Gastroesophageal sphincter (tissue), 3 donors: Measurements from ENCODE around the gene EXOC4.

Source experiments
- CTCF ChIP-seq, 4 experiments: fragments of 200-600 bp in 2 of 4; fragments of 450-650 bp in 2 of 4; sonication (generic) in 1 of 4; IDR thresholded peaks; one replicate each; pipeline ENCODE4 v1.5.1; 2017 to 2019; ENCODE audit warnings: antibody characterized with exemption in 4 of 4, mild to moderate bottlenecking in 2 of 4, moderate library complexity in 2 of 4
- EP300 ChIP-seq: sonication (generic); formaldehyde crosslinking; IDR thresholded peaks from one replicate; pipeline ENCODE4 v1.6.1; 2017; ENCODE audit warnings: antibody characterized with exemption, mild to moderate bottlenecking
- POLR2A ChIP-seq, 2 donors: fragments of 450-650 bp; IDR thresholded peaks; one replicate each; pipeline ENCODE4 v1.6.1; 2017; ENCODE audit warnings: antibody characterized with exemption in 2 of 2, mild to moderate bottlenecking in 2 of 2, moderate library complexity in 1 of 2

- TF ChIP-seq CTCF (IDR thresholded peaks at IDR 0.05) (no peak), POLR2A (IDR thresholded peaks at IDR 0.05) (no peak), EP300 (no peak)
These were observed 694.8 kb downstream of the EXOC4 start for GRCh38 chr7:133947458-133948254.
